COR-L47 (cell line): ENCODE results near the gene PNMA8A.
"Not testable (repeated sequence)": the region's sequence is repeated elsewhere in the genome, so short reads cannot be mapped to it uniquely, and the experiment has no call there.

Experiments used
- DNase-seq: peaks from one replicate; lab custom pipeline; 2025; lab: John Stamatoyannopoulos, UW

PNMA8A gene

GRCh38 chr19:46466536-46467196, 4.7 kb downstream of the PNMA8A start:
- no peak for DNase-seq

GRCh38 chr19:46463516-46463915, 7.8 kb downstream of the PNMA8A start:
- DNase-seq = no peak

- DNase-seq = no peak
Observed at GRCh38 chr19:46461537-46461936, 9.8 kb downstream of the PNMA8A start.

- no peak for DNase-seq
Observed at GRCh38 chr19:46460981-46461380, 10.4 kb downstream of the PNMA8A start.

- no peak for DNase-seq
Observed at GRCh38 chr19:46460055-46460454, 11.3 kb downstream of the PNMA8A start.

GRCh38 chr19:46456930-46457329, 14.4 kb downstream of the PNMA8A start:
- no peak for DNase-seq

- no peak for DNase-seq
Observed at GRCh38 chr19:46454244-46454643, 17.1 kb downstream of the PNMA8A start.

- no peak for DNase-seq
Observed at GRCh38 chr19:46453661-46454060, 17.7 kb downstream of the PNMA8A start.

GRCh38 chr19:46452186-46452585, 19.2 kb downstream of the PNMA8A start:
- DNase-seq = no peak

- DNase-seq = no peak
Observed at GRCh38 chr19:46451352-46451751, 20.0 kb downstream of the PNMA8A start.

GRCh38 chr19:46450737-46451136, 20.6 kb downstream of the PNMA8A start:
- DNase-seq = no peak

GRCh38 chr19:46449228-46449627, 22.1 kb downstream of the PNMA8A start:
- no peak for DNase-seq

GRCh38 chr19:46448601-46449000, 22.8 kb downstream of the PNMA8A start:
- no peak for DNase-seq

GRCh38 chr19:46447824-46448223, 23.5 kb downstream of the PNMA8A start:
- DNase-seq = no peak

GRCh38 chr19:46447006-46447405, 24.4 kb downstream of the PNMA8A start:
- DNase-seq = no peak

GRCh38 chr19:46446021-46446420, 25.3 kb downstream of the PNMA8A start:
- DNase-seq = no peak

- no peak for DNase-seq
Observed at GRCh38 chr19:46442808-46443450, 28.4 kb downstream of the PNMA8A start.

- no peak for DNase-seq
Observed at GRCh38 chr19:46441866-46442265, 29.5 kb downstream of the PNMA8A start.

GRCh38 chr19:46435689-46436088, 35.7 kb downstream of the PNMA8A start:
- not testable (repeated sequence) for DNase-seq

GRCh38 chr19:46435009-46435408, 36.4 kb downstream of the PNMA8A start:
- no peak for DNase-seq

- not testable (repeated sequence) for DNase-seq
Observed at GRCh38 chr19:46433470-46433869, 37.9 kb downstream of the PNMA8A start.

GRCh38 chr19:46431824-46432223, 39.5 kb downstream of the PNMA8A start:
- no peak for DNase-seq

GRCh38 chr19:46429999-46430398, 41.4 kb downstream of the PNMA8A start:
- no peak for DNase-seq
